Measurements from ENCODE around the gene TREM2.

DNA sequence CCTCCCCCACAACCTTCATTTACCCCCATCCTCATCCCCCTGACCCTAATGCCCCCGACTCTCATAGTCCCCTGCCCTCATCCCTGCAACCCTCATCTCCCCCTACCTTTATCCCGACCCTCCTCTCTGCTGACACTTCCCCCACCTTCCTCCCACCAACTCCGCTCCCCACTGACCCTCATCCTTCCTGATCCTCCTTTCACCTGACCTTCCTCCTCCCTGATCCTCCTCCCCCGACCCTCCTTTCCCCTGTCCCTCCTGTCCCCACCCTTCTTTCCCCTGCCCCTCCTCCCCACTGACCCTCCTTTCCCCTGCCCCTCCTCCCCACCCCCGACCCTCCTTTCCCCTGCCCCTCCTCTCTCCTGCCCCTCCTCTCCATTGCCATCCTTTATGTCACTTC, 31.0 kb upstream of the TREM2 start:
- TF ChIP-seq, protein P1, sequence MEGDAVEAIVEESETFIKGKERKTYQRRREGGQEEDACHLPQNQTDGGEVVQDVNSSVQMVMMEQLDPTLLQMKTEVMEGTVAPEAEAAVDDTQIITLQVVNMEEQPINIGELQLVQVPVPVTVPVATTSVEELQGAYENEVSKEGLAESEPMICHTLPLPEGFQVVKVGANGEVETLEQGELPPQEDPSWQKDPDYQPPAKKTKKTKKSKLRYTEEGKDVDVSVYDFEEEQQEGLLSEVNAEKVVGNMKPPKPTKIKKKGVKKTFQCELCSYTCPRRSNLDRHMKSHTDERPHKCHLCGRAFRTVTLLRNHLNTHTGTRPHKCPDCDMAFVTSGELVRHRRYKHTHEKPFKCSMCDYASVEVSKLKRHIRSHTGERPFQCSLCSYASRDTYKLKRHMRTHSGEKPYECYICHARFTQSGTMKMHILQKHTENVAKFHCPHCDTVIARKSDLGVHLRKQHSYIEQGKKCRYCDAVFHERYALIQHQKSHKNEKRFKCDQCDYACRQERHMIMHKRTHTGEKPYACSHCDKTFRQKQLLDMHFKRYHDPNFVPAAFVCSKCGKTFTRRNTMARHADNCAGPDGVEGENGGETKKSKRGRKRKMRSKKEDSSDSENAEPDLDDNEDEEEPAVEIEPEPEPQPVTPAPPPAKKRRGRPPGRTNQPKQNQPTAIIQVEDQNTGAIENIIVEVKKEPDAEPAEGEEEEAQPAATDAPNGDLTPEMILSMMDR (IDR thresholded peaks at IDR 0.05 in 4 of 5, conservative IDR thresholded peaks at IDR 0.05 in 1 of 5): no peak
- TF ChIP-seq POLR2A (IDR thresholded peaks at IDR 0.05): no peak
